SU-DHL-6 (cell line): Measurements from ENCODE around the gene SLC17A2.

ENCODE experiments used
- H2AFZ ChIP-seq: fragments of 200-600 bp; sonication (generic); 2 replicates; pipeline ENCODE4 v1.6.1; 2014; ENCODE audit warnings: low read depth, mild to moderate bottlenecking, moderate library complexity, mixed read lengths, antibody characterized with exemption, low read length; ENCODE audit not compliant: severe bottlenecking
- H3F3A ChIP-seq: fragments of 200-600 bp; shearing (Covaris generic); 2 replicates; pipeline ENCODE4 v1.6.0; 2016; ENCODE audit warnings: antibody characterized with exemption, mild to moderate bottlenecking; ENCODE audit not compliant: insufficient read depth
- H3K27ac ChIP-seq: fragments of 200-600 bp; sonication (generic); 2 replicates; pipeline ENCODE4 v1.5.1; 2016; ENCODE audit warnings: low read depth, mild to moderate bottlenecking, low read length, moderate library complexity, mixed read lengths
- H3K27me3 ChIP-seq: fragments of 200-600 bp; sonication (generic), shearing (Covaris generic); 2 replicates; pipeline ENCODE4 v1.6.0; 2014; ENCODE audit warnings: mild to moderate bottlenecking, low read length
- H3K36me3 ChIP-seq: fragments of 200-600 bp; sonication (generic); 2 replicates; pipeline ENCODE4 v1.6.1; 2014; ENCODE audit warnings: mild to moderate bottlenecking, low read length, mixed read lengths
- H3K4me2 ChIP-seq: fragments of 300-600, 200-600 bp; shearing (Covaris generic), sonication (generic); 2 replicates; pipeline ENCODE4 v1.6.0; 2014; ENCODE audit warnings: low read length, low read depth, mild to moderate bottlenecking; ENCODE audit not compliant: poor library complexity, severe bottlenecking
- H3K4me3 ChIP-seq: fragments of 200-600 bp; sonication (generic); 2 replicates; pipeline ENCODE4 v1.5.1; 2014; ENCODE audit warnings: antibody characterized with exemption, low read length, mild to moderate bottlenecking, mixed read lengths; ENCODE audit not compliant: insufficient read depth, poor library complexity, severe bottlenecking
- H3K79me2 ChIP-seq: fragments of 200-600 bp; sonication (generic); 2 replicates; pipeline ENCODE4 v1.6.1; 2014; ENCODE audit warnings: mild to moderate bottlenecking, low read length, moderate library complexity; ENCODE audit not compliant: insufficient read depth
- H3K9ac ChIP-seq: fragments of 200-600 bp; sonication (generic); 2 replicates; pipeline ENCODE4 v1.7.0; 2014; ENCODE audit warnings: mild to moderate bottlenecking, low read length
- H3K9me2 ChIP-seq: fragments of 200-600 bp; sonication (generic); replicated peaks from 2 replicates; pipeline ENCODE4 v1.6.1; 2014; ENCODE audit warnings: low read length; ENCODE audit not compliant: insufficient read depth
- H3K9me3 ChIP-seq: fragments of 200-600 bp; sonication (generic); 2 replicates; pipeline ENCODE4 v1.6.1; 2014; ENCODE audit warnings: low read length, mixed read lengths; ENCODE audit not compliant: insufficient read depth
- H4K20me1 ChIP-seq: fragments of 200-600 bp; sonication (generic); 2 replicates; pipeline ENCODE4 v1.6.1; 2014; ENCODE audit warnings: low read depth, mild to moderate bottlenecking, antibody characterized with exemption, low read length, moderate library complexity, mixed read lengths
- EZH2phosphoT487 ChIP-seq: fragments of 200-600 bp; sonication (generic), shearing (Covaris generic); conservative IDR thresholded peaks from 2 replicates; pipeline ENCODE4 v1.6.1; 2018; ENCODE audit warnings: mild to moderate bottlenecking, antibody characterized with exemption, low read length, moderate library complexity, mixed read lengths
- TF ChIP-seq, protein P1 (sequence below): fragments of 200-600 bp; sonication (generic); IDR thresholded peaks from one replicate; pipeline ENCODE4 v1.5.1; 2017; ENCODE audit warnings: antibody characterized with exemption, mild to moderate bottlenecking, low read length, moderate library complexity; ENCODE audit not compliant: insufficient read depth, poor library complexity, severe bottlenecking

The SLC17A2 gene

DNA sequence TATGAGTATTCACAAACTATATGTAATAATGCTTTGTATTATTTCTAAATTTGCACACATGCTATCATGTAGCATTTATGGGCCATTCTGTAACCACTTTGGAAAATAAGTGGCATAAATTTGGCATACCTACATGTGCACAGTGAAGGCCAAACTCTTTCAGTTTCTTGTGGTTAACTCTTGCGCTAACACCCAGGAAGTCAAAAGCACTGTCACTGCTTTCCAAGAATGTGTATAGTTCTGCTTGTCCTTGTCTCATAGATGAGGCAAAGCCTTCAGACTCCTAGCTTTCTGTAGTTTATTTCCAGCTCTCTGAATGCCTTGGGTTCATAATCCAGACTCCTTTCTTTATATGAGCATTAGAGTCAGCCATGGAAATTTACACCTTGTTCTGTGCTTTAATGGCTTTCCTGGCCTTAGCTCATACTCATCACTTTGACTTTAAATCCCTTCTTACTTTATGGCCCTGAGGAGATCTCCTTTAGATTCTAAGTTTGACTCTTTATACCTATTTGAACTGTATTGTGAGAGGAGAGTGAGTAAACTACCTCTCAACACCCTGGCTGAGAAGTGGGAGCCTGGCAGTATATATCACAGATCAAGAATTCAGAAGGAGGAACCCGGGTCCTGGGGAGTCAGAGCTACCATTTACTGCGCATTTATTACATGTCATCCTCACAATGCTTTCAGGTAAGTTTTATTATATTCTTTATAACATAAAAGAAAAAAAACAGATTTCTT lies 55.5 kb downstream of the SLC17A2 start:
- H3K4me2 ChIP-seq: no peak overlapping the region
- H3K9me2 ChIP-seq: no peaks in the 10 kb centered on the region
- no peaks in the 10 kb centered on the region for H3F3A ChIP-seq
- H3K4me3 ChIP-seq: no peak overlapping the region
- H3K9me3 ChIP-seq: no peaks in the 10 kb centered on the region
- H3K27me3 ChIP-seq: 0 out of 2 replicates have a peak, but pooled peaks cover 3% of the 10 kb centered on the region
- no peaks in the 10 kb centered on the region for H3K36me3 ChIP-seq
- no peak overlapping the region for H3K27ac ChIP-seq
- H4K20me1 ChIP-seq: no peaks in the 10 kb centered on the region
- no peak overlapping the region for H3K9ac ChIP-seq
- no peak overlapping the region for H2AFZ ChIP-seq
- no peaks in the 10 kb centered on the region for H3K79me2 ChIP-seq
- TF ChIP-seq EZH2phosphoT487: no peak

DNA sequence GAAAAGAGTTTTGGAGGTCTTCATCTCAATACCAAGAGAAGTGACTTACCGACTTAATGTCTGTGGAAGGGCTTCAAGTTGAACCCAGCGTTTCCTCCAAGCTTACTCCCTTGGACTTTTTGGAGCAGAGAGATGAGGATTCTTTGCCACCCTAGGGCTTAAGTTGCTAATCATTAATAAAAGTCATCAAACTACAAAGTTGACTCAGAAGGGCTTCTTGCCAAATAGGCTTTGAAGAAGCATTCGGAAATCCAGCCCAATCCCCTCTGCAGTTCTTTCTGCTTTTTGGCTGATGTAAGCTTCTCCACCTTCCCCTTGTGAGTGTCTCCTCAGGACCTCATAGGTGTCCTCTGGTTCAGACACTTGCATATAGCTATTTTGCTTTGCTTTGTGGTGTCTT lies 56.4 kb downstream of the SLC17A2 start, which contains the start of gene SLC17A3:
SLC17A3 (minus strand) TSS at position 126 of the 400 bp plus-strand sequence. CDS start 5,856 bp downstream, outside the sequence.
- no peaks in the 10 kb centered on the region for H3K36me3 ChIP-seq
- no peak within 1 kb of the TSS for H3K4me2 ChIP-seq
- no peaks in the 10 kb centered on the region for H3K9me2 ChIP-seq
- no peaks in the 10 kb centered on the region for H4K20me1 ChIP-seq
- H3K79me2 ChIP-seq: no peaks in the 10 kb centered on the region
- no peak within 1 kb of the TSS for H3K4me3 ChIP-seq
- H3K9me3 ChIP-seq: no peaks in the 10 kb centered on the region
- 0 out of 2 replicates have a peak, but pooled peaks cover 3% of the 10 kb centered on the region for H3K27me3 ChIP-seq
- no peaks in the 10 kb centered on the region for H3F3A ChIP-seq
- no peak within 1 kb of the TSS for H2AFZ ChIP-seq
- H3K27ac ChIP-seq: no peak within 1 kb of the TSS
- no peak within 1 kb of the TSS for H3K9ac ChIP-seq
- TF ChIP-seq EZH2phosphoT487: no peak
- TF ChIP-seq, protein P1, sequence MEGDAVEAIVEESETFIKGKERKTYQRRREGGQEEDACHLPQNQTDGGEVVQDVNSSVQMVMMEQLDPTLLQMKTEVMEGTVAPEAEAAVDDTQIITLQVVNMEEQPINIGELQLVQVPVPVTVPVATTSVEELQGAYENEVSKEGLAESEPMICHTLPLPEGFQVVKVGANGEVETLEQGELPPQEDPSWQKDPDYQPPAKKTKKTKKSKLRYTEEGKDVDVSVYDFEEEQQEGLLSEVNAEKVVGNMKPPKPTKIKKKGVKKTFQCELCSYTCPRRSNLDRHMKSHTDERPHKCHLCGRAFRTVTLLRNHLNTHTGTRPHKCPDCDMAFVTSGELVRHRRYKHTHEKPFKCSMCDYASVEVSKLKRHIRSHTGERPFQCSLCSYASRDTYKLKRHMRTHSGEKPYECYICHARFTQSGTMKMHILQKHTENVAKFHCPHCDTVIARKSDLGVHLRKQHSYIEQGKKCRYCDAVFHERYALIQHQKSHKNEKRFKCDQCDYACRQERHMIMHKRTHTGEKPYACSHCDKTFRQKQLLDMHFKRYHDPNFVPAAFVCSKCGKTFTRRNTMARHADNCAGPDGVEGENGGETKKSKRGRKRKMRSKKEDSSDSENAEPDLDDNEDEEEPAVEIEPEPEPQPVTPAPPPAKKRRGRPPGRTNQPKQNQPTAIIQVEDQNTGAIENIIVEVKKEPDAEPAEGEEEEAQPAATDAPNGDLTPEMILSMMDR: no peak

DNA sequence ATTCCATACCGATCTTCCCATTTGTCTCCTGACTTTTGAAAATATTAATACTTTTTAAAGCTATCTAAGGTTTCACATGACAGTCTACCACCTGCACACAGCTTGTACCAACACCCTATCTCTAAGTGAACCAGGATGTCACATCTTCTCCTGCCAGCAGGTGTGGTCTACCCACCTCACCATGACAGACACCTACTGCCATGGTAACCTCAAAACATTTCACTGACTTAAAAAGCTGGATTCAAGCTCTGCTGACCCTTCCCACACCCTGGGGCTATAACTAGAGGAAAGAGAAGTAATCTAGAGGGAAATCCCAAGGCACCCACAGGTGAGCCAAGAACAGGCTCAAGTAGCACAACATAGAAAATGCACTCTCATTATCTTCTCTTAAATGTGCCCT lies 57.7 kb downstream of the SLC17A2 start:
- H3K9me3 ChIP-seq: no peaks in the 10 kb centered on the region
- H3K9me2 ChIP-seq: no peaks in the 10 kb centered on the region
- H3F3A ChIP-seq: no peaks in the 10 kb centered on the region
- 0 out of 2 replicates have a peak, but pooled peaks cover 3% of the 10 kb centered on the region for H3K27me3 ChIP-seq
- H3K36me3 ChIP-seq: no peaks in the 10 kb centered on the region
- no peak overlapping the region for H3K4me3 ChIP-seq
- no peaks in the 10 kb centered on the region for H3K79me2 ChIP-seq
- no peak for TF ChIP-seq EZH2phosphoT487
- TF ChIP-seq, protein P1: no peak
- H2AFZ ChIP-seq: no peak overlapping the region
- H4K20me1 ChIP-seq: no peaks in the 10 kb centered on the region
- no peak overlapping the region for H3K27ac ChIP-seq
- H3K4me2 ChIP-seq: no peak overlapping the region
- H3K9ac ChIP-seq: no peak overlapping the region

DNA sequence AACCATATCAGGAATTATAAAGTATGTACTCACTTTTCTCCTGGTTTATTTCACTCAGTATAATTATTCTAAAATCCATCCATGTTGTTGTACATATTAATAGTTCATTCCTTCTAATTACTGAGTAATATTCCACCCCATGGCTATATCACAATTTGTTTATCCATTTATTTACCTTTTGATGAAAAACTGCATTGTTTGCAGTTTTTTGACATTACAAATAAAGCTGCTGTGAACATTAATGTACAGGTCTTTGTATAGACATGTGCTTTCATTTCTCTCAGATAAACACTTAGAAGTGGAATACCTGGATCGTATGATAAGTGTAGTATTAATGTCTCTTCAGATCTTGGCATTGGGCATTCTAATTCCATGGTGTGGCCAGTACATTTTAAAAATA lies 60.7 kb downstream of the SLC17A2 start:
- no peaks in the 10 kb centered on the region for H3K36me3 ChIP-seq
- no peaks in the 10 kb centered on the region for H4K20me1 ChIP-seq
- no peaks in the 10 kb centered on the region for H3K27me3 ChIP-seq
- H3K9ac ChIP-seq: no peak overlapping the region
- no peak overlapping the region for H3K4me2 ChIP-seq
- no peak overlapping the region for H3K4me3 ChIP-seq
- H3K79me2 ChIP-seq: no peaks in the 10 kb centered on the region
- H3F3A ChIP-seq: no peaks in the 10 kb centered on the region
- H3K9me2 ChIP-seq: no peaks in the 10 kb centered on the region
- TF ChIP-seq, protein P1: no peak
- no peak for TF ChIP-seq EZH2phosphoT487
- no peak overlapping the region for H2AFZ ChIP-seq
- no peak overlapping the region for H3K27ac ChIP-seq
- no peaks in the 10 kb centered on the region for H3K9me3 ChIP-seq
